ENCODE measurements around the gene KCNH8. TPM values are rescaled to one million over a fixed set of nuclear protein-coding genes. Genes with fewer than 3 reads are reported as not detected.

KCNH8 gene
- total and polyA plus RNA-seq, 2 of the 4 experiments (the other 2 are of a cell fraction) = not detected

DNA sequence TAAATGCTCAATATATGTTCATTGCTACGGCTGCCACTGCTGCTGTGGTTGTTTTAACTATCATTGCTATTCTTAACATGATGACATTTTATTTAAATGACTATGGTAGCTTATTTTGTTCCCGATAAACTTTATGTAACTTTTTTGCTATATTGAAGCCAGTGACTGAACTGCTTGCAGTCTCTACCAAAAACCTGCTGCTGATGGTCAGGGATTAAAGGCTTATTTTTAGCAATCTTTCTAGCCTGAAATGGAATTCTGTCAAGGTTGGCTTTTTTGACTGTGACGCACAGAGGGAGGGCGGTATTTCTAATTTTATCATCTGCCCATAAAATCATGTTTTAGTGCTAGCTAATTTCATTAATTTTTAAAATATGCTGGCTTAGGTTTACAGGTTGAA, 271.8 kb downstream of the KCNH8 start:
- H3K23ac ChIP-seq (ENCODE audit: low read depth, low read length) = no peak overlapping the region
- no peak overlapping the region for H3K27ac ChIP-seq (ENCODE audit: insufficient read depth, low read length)
- no peaks in the 10 kb centered on the region for H3K4me1 ChIP-seq (ENCODE audit: control insufficient read depth, insufficient read depth, low read length)
- no peak overlapping the region for H4K91ac ChIP-seq (ENCODE audit: insufficient read depth, low read depth, low read length)
- ChIA-PET CTCF (interaction anchor here (0.6 kb wide), 1 partner anchor 351 kb away, joined by 3 read pairs; no protein-coding TSS in a partner anchor), POLR2A (ENCODE audit: unreplicated experiment) (no interaction called here)
- no TSS peak for BruUV-seq (replicated peaks)
- no peak overlapping the region for H3K4me2 ChIP-seq (ENCODE audit: low read depth, low read length)
- H4K8ac ChIP-seq (ENCODE audit: low read depth in 2 of 2, low read length in 2 of 2) = no peak overlapping the region
- in situ Hi-C loops (cut with MboI; ENCODE audit: low sequenced_read_pairs) = no loop called here
- H3K79me1 ChIP-seq (ENCODE audit: low read depth in 1 of 2, low read length in 2 of 2) = no peaks in the 10 kb centered on the region
- no peak overlapping the region for H3K4ac ChIP-seq (ENCODE audit: low read depth, low read length)
- H2AK5ac ChIP-seq (ENCODE audit: low read depth, low read length) = no peak overlapping the region
- no CpG with 5 or more reads among the region's 4 CpGs for WGBS, 2 experiments (ENCODE audit: extremely low coverage in 2 of 2, insufficient read length in 1 of 2)
- no peak overlapping the region for H2AK9ac ChIP-seq (replicated peaks; ENCODE audit: low read depth, low read length, poor library complexity)
- H2BK120ac ChIP-seq (ENCODE audit: low read depth, low read length) = no peak overlapping the region
- no peak overlapping the region for H2AFZ ChIP-seq (replicated peaks; ENCODE audit: low read length, poor library complexity)
- dilution Hi-C loops (cut with HindIII; ENCODE audit: low sequenced_read_pairs, unreplicated experiment) = no loop called here
- no peak overlapping the region for H2BK20ac ChIP-seq (ENCODE audit: low read depth, low read length)
- no peak overlapping the region for H3K9ac ChIP-seq (ENCODE audit: low read depth, low read length)
- H2BK15ac ChIP-seq (ENCODE audit: low read depth, low read length) = no peak overlapping the region
- no peak overlapping the region for H2BK5ac ChIP-seq (ENCODE audit: low read depth, low read length, poor library complexity, severe bottlenecking)
- H3K14ac ChIP-seq (replicated peaks; ENCODE audit: low read depth, low read length) = no peak overlapping the region
- no peaks in the 10 kb centered on the region for H3K9me1 ChIP-seq (ENCODE audit: insufficient read depth, low read length)
- no peaks in the 10 kb centered on the region for H3K36me3 ChIP-seq (ENCODE audit: control insufficient read depth, insufficient read depth, low read length)
- H4K5ac ChIP-seq (ENCODE audit: low read depth, low read length) = no peak overlapping the region
- H3K27me3 ChIP-seq (ENCODE audit: control insufficient read depth, insufficient read depth, low read length) = no peaks in the 10 kb centered on the region
- H3K9me3 ChIP-seq (ENCODE audit: control insufficient read depth, insufficient read depth, low read length) = peaks cover 2% of the 10 kb centered on the region
- DNase-seq = no peak
- intact Hi-C loops (cut with micrococcal nuclease) = no loop called here
- no peak overlapping the region for H3K4me3 ChIP-seq (ENCODE audit: insufficient read depth, low read depth, low read length)
- ATAC-seq (ENCODE audit: low read depth) = no peak
- no peaks in the 10 kb centered on the region for H4K20me1 ChIP-seq (ENCODE audit: insufficient read depth, low read length)
- TF ChIP-seq RCOR1 (IDR thresholded peaks at IDR 0.05; ENCODE audit: insufficient replicate concordance, low read length) (no peak), POLR2A (IDR thresholded peaks at IDR 0.05; ENCODE audit: low read depth, low read length) (no peak), MXI1 (IDR thresholded peaks at IDR 0.05; ENCODE audit: borderline replicate concordance, low read depth, low read length) (no peak), CHD1 (IDR thresholded peaks at IDR 0.05; ENCODE audit: low read depth, low read length) (no peak), RAD21 (IDR thresholded peaks at IDR 0.05; ENCODE audit: low read length) (no peak), MAZ (IDR thresholded peaks at IDR 0.05; ENCODE audit: borderline replicate concordance, low read depth, low read length) (no peak), BHLHE40 (IDR thresholded peaks at IDR 0.05; ENCODE audit: low read depth, low read length) (no peak), NFE2L2 (IDR thresholded peaks at IDR 0.05; ENCODE audit: low read depth, low read length) (no peak), MAFK (IDR thresholded peaks at IDR 0.05; ENCODE audit: low read depth, low read length) (no peak), CEBPB (IDR thresholded peaks at IDR 0.05; ENCODE audit: low read depth, low read length) (no peak), SMC3 (IDR thresholded peaks at IDR 0.05; ENCODE audit: low read depth, low read length) (no peak), RFX5 (IDR thresholded peaks at IDR 0.05; ENCODE audit: low read depth, low read length) (no peak), FOS (IDR thresholded peaks at IDR 0.05; ENCODE audit: low read depth, low read length) (no peak)
- TF ChIP-seq, protein P1, sequence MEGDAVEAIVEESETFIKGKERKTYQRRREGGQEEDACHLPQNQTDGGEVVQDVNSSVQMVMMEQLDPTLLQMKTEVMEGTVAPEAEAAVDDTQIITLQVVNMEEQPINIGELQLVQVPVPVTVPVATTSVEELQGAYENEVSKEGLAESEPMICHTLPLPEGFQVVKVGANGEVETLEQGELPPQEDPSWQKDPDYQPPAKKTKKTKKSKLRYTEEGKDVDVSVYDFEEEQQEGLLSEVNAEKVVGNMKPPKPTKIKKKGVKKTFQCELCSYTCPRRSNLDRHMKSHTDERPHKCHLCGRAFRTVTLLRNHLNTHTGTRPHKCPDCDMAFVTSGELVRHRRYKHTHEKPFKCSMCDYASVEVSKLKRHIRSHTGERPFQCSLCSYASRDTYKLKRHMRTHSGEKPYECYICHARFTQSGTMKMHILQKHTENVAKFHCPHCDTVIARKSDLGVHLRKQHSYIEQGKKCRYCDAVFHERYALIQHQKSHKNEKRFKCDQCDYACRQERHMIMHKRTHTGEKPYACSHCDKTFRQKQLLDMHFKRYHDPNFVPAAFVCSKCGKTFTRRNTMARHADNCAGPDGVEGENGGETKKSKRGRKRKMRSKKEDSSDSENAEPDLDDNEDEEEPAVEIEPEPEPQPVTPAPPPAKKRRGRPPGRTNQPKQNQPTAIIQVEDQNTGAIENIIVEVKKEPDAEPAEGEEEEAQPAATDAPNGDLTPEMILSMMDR (conservative IDR thresholded peaks at IDR 0.05; ENCODE audit: low read depth, low read length) = no peak
- TF ChIP-seq, protein P2, sequence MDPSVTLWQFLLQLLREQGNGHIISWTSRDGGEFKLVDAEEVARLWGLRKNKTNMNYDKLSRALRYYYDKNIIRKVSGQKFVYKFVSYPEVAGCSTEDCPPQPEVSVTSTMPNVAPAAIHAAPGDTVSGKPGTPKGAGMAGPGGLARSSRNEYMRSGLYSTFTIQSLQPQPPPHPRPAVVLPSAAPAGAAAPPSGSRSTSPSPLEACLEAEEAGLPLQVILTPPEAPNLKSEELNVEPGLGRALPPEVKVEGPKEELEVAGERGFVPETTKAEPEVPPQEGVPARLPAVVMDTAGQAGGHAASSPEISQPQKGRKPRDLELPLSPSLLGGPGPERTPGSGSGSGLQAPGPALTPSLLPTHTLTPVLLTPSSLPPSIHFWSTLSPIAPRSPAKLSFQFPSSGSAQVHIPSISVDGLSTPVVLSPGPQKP (IDR thresholded peaks at IDR 0.05; ENCODE audit: borderline replicate concordance, low read depth, low read length) = no peak
- TF ChIP-seq, protein P3, sequence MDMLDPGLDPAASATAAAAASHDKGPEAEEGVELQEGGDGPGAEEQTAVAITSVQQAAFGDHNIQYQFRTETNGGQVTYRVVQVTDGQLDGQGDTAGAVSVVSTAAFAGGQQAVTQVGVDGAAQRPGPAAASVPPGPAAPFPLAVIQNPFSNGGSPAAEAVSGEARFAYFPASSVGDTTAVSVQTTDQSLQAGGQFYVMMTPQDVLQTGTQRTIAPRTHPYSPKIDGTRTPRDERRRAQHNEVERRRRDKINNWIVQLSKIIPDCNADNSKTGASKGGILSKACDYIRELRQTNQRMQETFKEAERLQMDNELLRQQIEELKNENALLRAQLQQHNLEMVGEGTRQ (IDR thresholded peaks at IDR 0.05; ENCODE audit: low read depth, low read length) = no peak
- H3K18ac ChIP-seq (ENCODE audit: low read depth, low read length) = no peak overlapping the region
- H3K56ac ChIP-seq (ENCODE audit: extremely low read depth, insufficient read depth, low read length) = no peak overlapping the region
